ENCODE data around the gene ADAMTS18. TPM values are rescaled to one million over a fixed set of nuclear protein-coding genes. Genes with fewer than 3 reads are reported as not detected.
A peak's percentile ranks its signal among the peaks of the same experiment; 100 is the strongest.
"Not testable (repeated sequence)": the region's sequence is repeated elsewhere in the genome, so short reads cannot be mapped to it uniquely, and the experiment has no call there.

ADAMTS18 gene
- total and polyA plus RNA-seq, 9 of the 15 experiments (the other 6 are each of a cell fraction or from before 2014, with no cell fraction given) = not detected

GRCh38 chr16:77266185-77266584 is 168.6 kb downstream of the ADAMTS18 start:
- BruUV-seq (replicated peaks); POLR2A ChIA-PET; DNase-seq (ENCODE audit: extremely low read depth in 1 of 4, low spot score in 3 of 4); CTCF ChIA-PET (ENCODE audit: low intra/inter-chr PET ratio); H3K36me3 ChIP-seq (ENCODE audit: control insufficient read depth, insufficient read depth, low read length); intact Hi-C loops (cut with micrococcal nuclease); in situ Hi-C loops (cut with MboI); H3K4me1 ChIP-seq (replicated peaks in 1 of 2; ENCODE audit: control insufficient read depth in 2 of 2, insufficient read depth in 2 of 2, low read length in 2 of 2); ATAC-seq; FAIRE-seq; H3K4me3 ChIP-seq; H3K9me1 ChIP-seq (ENCODE audit: control insufficient read depth, insufficient read depth, low read length); H2AFZ ChIP-seq (ENCODE audit: low read depth, low read length); H3K27me3 ChIP-seq (ENCODE audit: control insufficient read depth in 2 of 2, insufficient read depth in 2 of 2, low read length in 2 of 2); H3K79me2 ChIP-seq (ENCODE audit: control insufficient read depth, insufficient read depth, low read length); H3K4me2 ChIP-seq (ENCODE audit: insufficient read depth, low read length); H3K27ac ChIP-seq (ENCODE audit: extremely low read depth, low read depth, low read length); H4K20me1 ChIP-seq (replicated peaks; ENCODE audit: control insufficient read depth, insufficient read depth, low read length); H3K9me3 ChIP-seq (replicated peaks; ENCODE audit: control insufficient read depth, insufficient read depth, low read depth, low read length); H3K9ac ChIP-seq (ENCODE audit: insufficient read depth in 1 of 2, low read depth in 2 of 2, low read length in 2 of 2): not testable (repeated sequence)
- TF ChIP-seq ZNF316 (IDR thresholded peaks at IDR 0.05) = peak; percentile 43
- WGBS (ENCODE audit: insufficient coverage, low coverage, missing lambda C conversion rate) = 0% methylated on average over 1 of the region's 1 CpG

DNA sequence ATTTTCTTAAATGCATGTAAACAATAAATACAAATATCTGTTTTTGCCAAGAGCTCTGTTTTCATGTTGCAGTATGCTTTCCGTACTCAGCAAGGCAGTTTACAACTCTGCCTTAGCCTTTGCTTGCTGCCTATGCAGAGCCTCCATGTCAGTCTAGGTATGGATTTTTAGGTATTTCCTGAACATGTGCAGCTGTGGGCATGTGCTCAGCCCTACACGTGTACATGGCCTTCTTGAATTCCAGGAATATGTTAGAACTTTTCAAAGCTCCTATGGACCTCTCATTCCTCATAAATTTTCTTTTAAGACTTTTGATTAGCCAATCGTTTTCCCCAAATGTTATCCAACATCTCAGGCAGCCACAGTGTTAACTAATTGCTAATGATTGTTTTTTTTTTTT is 171.9 kb downstream of the ADAMTS18 start:
- Histone ChIP-seq H3K4me3 (no peak overlapping the region), H3K36me3 (ENCODE audit: control insufficient read depth, insufficient read depth, low read length) (no peaks in the 10 kb centered on the region), H3K27ac (ENCODE audit: extremely low read depth, low read depth, low read length) (no peak overlapping the region), H4K20me1 (replicated peaks; ENCODE audit: control insufficient read depth, insufficient read depth, low read length) (no peaks in the 10 kb centered on the region), H2AFZ (ENCODE audit: low read depth, low read length) (no peak overlapping the region), H3K9me1 (ENCODE audit: control insufficient read depth, insufficient read depth, low read length) (no peaks in the 10 kb centered on the region), H3K4me2 (ENCODE audit: insufficient read depth, low read length) (no peak overlapping the region), H3K79me2 (ENCODE audit: control insufficient read depth, insufficient read depth, low read length) (no peaks in the 10 kb centered on the region), H3K4me1 (replicated peaks in 1 of 2; ENCODE audit: control insufficient read depth in 2 of 2, insufficient read depth in 2 of 2, low read length in 2 of 2) (no peaks in the 10 kb centered on the region), H3K9ac (ENCODE audit: insufficient read depth in 1 of 2, low read depth in 2 of 2, low read length in 2 of 2) (no peak overlapping the region), H3K27me3 (ENCODE audit: control insufficient read depth in 2 of 2, insufficient read depth in 2 of 2, low read length in 2 of 2) (no peaks in the 10 kb centered on the region), H3K9me3 (replicated peaks; ENCODE audit: control insufficient read depth, insufficient read depth, low read depth, low read length) (no peaks in the 10 kb centered on the region)
- BruUV-seq (replicated peaks) = no TSS peak
- POLR2A ChIA-PET = no interaction called here
- ATAC-seq (no peak), DNase-seq (ENCODE audit: extremely low read depth in 1 of 4, low spot score in 3 of 4) (no peak), FAIRE-seq (no peak)
- in situ Hi-C loops (cut with MboI) (no loop called here), intact Hi-C loops (cut with micrococcal nuclease) (no loop called here)
- WGBS (ENCODE audit: insufficient coverage, low coverage, missing lambda C conversion rate) = 2% methylated on average over 3 of the region's 3 CpGs
- CTCF ChIA-PET (ENCODE audit: low intra/inter-chr PET ratio) = interaction anchor here (0.7 kb wide), 1 partner anchor 40 kb away, joined by 3 read pairs; no protein-coding TSS in a partner anchor
- TF ChIP-seq ZNF134 (CRISPR knock-in tag; conservative IDR thresholded peaks at IDR 0.05) (no peak), ZNF398 (CRISPR knock-in tag; IDR thresholded peaks at IDR 0.05) (no peak), ZBTB33 (CRISPR knock-in tag; IDR thresholded peaks at IDR 0.05) (no peak), ZBTB12 (CRISPR knock-in tag; IDR thresholded peaks at IDR 0.05) (no peak), ZNF655 (CRISPR knock-in tag; IDR thresholded peaks at IDR 0.05) (no peak), ETV6 (IDR thresholded peaks at IDR 0.05; ENCODE audit: borderline replicate concordance in 1 of 2, low read depth in 2 of 2, low read length in 1 of 2) (no peak), ETV6 (CRISPR knock-in tag; IDR thresholded peaks at IDR 0.05; ENCODE audit: borderline replicate concordance) (no peak), HNRNPLL (IDR thresholded peaks at IDR 0.05; ENCODE audit: low read depth, low read length, poor library complexity, severe bottlenecking) (no peak), MTA2 (IDR thresholded peaks at IDR 0.05; ENCODE audit: low read depth) (no peak)
